PC-9 (cell line): Measurements from ENCODE around the gene SRBD1. TPM values are rescaled to one million over a fixed set of nuclear protein-coding genes. Genes with fewer than 3 reads are reported as not detected.

Source experiments
- BruUV-seq: library from RNA; stranded (reverse); fragments of 400-500 nt; replicated peaks from 2 replicates; lab custom pipeline; 2021; lab: Mats Ljungman, UMichigan
- CTCF ChIA-PET: fragments of 300-600 bp; sonication (Branson Sonifier 250); formaldehyde crosslinking; loops from one replicate; lab custom pipeline; 2022; ENCODE audit warnings: antibody characterized with exemption; lab: Charles Lee
- POLR2A ChIA-PET: fragments of 300-600 bp; sonication (Branson Sonifier 250); formaldehyde crosslinking; loops from one replicate; lab custom pipeline; 2022; ENCODE audit warnings: antibody characterized with exemption; ENCODE audit not compliant: unreplicated experiment; lab: Charles Lee
- DNase-seq, 2 experiments: peaks; one replicate each; pipeline versions ENCODE4 v3.0.0 to v3.0.0-alpha.2; 2015 to 2022; ENCODE audit warnings: mixed read lengths in 1 of 2
- H2AFZ ChIP-seq: fragments of 200-600 bp; sonication (generic); 2 replicates; pipeline ENCODE4 v1.8.1; 2017; ENCODE audit warnings: antibody characterized with exemption
- H3F3A ChIP-seq: fragments of 200-600 bp; sonication (generic); 2 replicates; pipeline ENCODE4 v1.8.1; 2017; ENCODE audit warnings: antibody characterized with exemption, mild to moderate bottlenecking, low read depth; ENCODE audit not compliant: insufficient read depth
- H3K27ac ChIP-seq: fragments of 200-600 bp; sonication (generic); 2 replicates; pipeline ENCODE4 v1.6.1; 2016; ENCODE audit warnings: mixed run types
- H3K27me3 ChIP-seq: fragments of 200-600 bp; sonication (generic); 2 replicates; pipeline ENCODE4 v1.6.1; 2016; ENCODE audit warnings: low read depth, mixed run types; ENCODE audit not compliant: insufficient read depth
- H3K36me3 ChIP-seq: fragments of 200-600 bp; sonication (generic); 2 replicates; pipeline ENCODE4 v1.6.1; 2016; ENCODE audit warnings: low read depth, mixed run types
- H3K4me1 ChIP-seq: fragments of 200-600 bp; sonication (generic); replicated peaks from 2 replicates; pipeline ENCODE4 v1.6.1; 2016; ENCODE audit warnings: mixed run types; ENCODE audit not compliant: insufficient read depth
- H3K4me2 ChIP-seq: fragments of 200-600 bp; sonication (generic); 2 replicates; pipeline ENCODE4 v1.6.1; 2017; ENCODE audit warnings: mixed run types
- H3K4me3 ChIP-seq: fragments of 200-600 bp; sonication (generic); 2 replicates; pipeline ENCODE4 v1.6.1; 2016; ENCODE audit warnings: mixed run types
- H3K79me2 ChIP-seq: fragments of 200-600 bp; sonication (generic); 2 replicates; pipeline ENCODE4 v1.6.1; 2017; ENCODE audit warnings: low read depth, mixed run types
- H3K9me2 ChIP-seq: fragments of 200-600 bp; sonication (generic); 2 replicates; pipeline ENCODE4 v1.8.1; 2017; ENCODE audit warnings: mild to moderate bottlenecking; ENCODE audit not compliant: insufficient read depth
- H3K9me3 ChIP-seq: fragments of 200-600 bp; sonication (generic); 2 replicates; pipeline ENCODE4 v1.8.1; 2016; ENCODE audit warnings: low read depth; ENCODE audit not compliant: insufficient read depth
- H4K20me1 ChIP-seq: fragments of 200-600 bp; sonication (generic); 2 replicates; pipeline ENCODE4 v1.8.1; 2017; ENCODE audit not compliant: insufficient read depth
- CTCF ChIP-seq: fragments of 200-600 bp; sonication (generic); conservative IDR thresholded peaks from 2 replicates; pipeline ENCODE4 v1.6.1; 2017; ENCODE audit warnings: mixed run types, antibody characterized with exemption, mild to moderate bottlenecking, moderate library complexity
- EZH2 ChIP-seq: fragments of 200-600 bp; sonication (generic); IDR thresholded peaks from 2 replicates; pipeline ENCODE4 v1.8.0; 2017; ENCODE audit warnings: antibody characterized with exemption, low read depth
- intact Hi-C: fragments of 100-400 bp; cut with micrococcal nuclease; formaldehyde crosslinking; loops from one replicate; pipeline ENCODE4 v1.10.0; 2022; ENCODE audit not compliant: unreplicated experiment
- total RNA-seq: library from RNA; stranded (reverse); gene quantifications from 2 replicates; pipeline ENCODE4 v1.2.3, GENCODE V29; 2021

The SRBD1 gene
- total RNA-seq, 1 experiment from 2014 or later = 17.8 TPM

GRCh38 chr2:45390441-45390840 lies 220.6 kb downstream of the SRBD1 start:
- no peaks in the 10 kb centered on the region for H3F3A ChIP-seq
- ChIA-PET CTCF (no interaction called here), POLR2A (no interaction called here)
- no peak for DNase-seq
- H3K9me2 ChIP-seq = no peaks in the 10 kb centered on the region
- no peak overlapping the region for H2AFZ ChIP-seq
- no peaks in the 10 kb centered on the region for H3K4me1 ChIP-seq
- no peaks in the 10 kb centered on the region for H3K27me3 ChIP-seq
- TF ChIP-seq CTCF (no peak), EZH2 (no peak)
- no peaks in the 10 kb centered on the region for H3K79me2 ChIP-seq
- peaks cover 22% of the 10 kb centered on the region for H3K36me3 ChIP-seq
- H3K27ac ChIP-seq = no peak overlapping the region
- H3K9me3 ChIP-seq = no peaks in the 10 kb centered on the region
- BruUV-seq = no TSS peak
- no peak overlapping the region for H3K4me3 ChIP-seq
- intact Hi-C loops = no loop called here
- no peaks in the 10 kb centered on the region for H4K20me1 ChIP-seq
- H3K4me2 ChIP-seq = no peak overlapping the region

DNA sequence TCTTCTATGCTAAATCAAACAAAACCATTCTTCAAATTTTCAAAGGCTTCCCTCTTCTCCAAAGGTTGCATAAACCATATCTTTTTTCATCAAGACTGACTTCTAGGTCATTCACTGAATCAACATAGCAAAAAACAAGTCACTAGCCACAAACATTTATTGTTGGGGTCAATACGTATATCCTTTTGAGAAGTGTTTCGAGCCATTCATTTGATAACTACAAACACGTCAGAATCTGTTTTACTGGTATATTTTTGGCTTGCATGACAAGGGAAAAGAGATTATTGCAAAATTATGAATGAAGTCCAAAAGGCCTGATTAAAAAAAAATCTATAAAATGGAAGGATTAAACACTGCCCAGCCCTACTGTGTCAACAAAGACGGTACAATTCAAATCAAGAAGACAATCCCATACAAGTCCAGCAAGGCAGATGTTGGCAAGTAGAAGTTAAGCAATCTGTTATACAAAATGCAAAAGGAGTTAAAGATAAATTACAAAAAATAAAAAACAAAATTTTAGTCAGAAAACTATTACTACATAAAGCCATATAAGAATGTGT lies 222.4 kb downstream of the SRBD1 start:
- Histone ChIP-seq H3K9me3 (no peaks in the 10 kb centered on the region), H3K27me3 (no peaks in the 10 kb centered on the region), H3K4me2 (no peak overlapping the region), H3K4me3 (no peak overlapping the region), H3K27ac (no peak overlapping the region), H3K79me2 (no peaks in the 10 kb centered on the region), H3F3A (no peaks in the 10 kb centered on the region), H4K20me1 (no peaks in the 10 kb centered on the region), H3K9me2 (no peaks in the 10 kb centered on the region), H3K4me1 (no peaks in the 10 kb centered on the region), H2AFZ (no peak overlapping the region), H3K36me3 (peaks cover 22% of the 10 kb centered on the region)
- intact Hi-C loops = no loop called here
- ChIA-PET CTCF (no interaction called here), POLR2A (no interaction called here)
- no TSS peak for BruUV-seq
- DNase-seq = no peak
- no peak for TF ChIP-seq EZH2
- TF ChIP-seq CTCF = no peak

DNA sequence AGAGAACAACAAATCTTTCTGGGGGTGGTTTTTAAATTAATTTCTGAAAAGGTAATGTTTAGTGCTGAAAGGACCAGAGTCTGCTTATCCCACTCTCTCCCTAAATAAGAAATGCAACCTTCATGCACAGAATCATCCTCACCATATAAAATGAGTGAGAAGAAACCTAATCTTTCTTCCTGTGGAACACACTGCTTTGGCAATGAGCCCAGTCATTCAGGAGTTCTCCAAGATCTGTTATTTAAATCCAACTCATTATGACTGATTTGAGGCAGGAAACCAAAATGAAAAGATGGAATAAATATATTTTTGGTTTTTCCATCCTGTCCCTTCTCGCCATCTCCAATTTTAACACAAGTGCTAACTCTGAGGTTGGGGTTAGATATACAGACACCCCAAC lies 228.3 kb downstream of the SRBD1 start:
- Histone ChIP-seq H2AFZ (no peak overlapping the region), H3K79me2 (no peaks in the 10 kb centered on the region), H3K4me2 (no peak overlapping the region), H3K9me3 (peaks cover 3% of the 10 kb centered on the region; the same call in 1 of the 2 replicates), H3K4me1 (peaks cover 6% of the 10 kb centered on the region; the same call in 1 of the 2 replicates), H3K27me3 (no peaks in the 10 kb centered on the region), H3K9me2 (no peaks in the 10 kb centered on the region), H3K4me3 (no peak overlapping the region), H3K27ac (no peak overlapping the region), H3F3A (0 out of 2 replicates have a peak, but pooled peaks cover 4% of the 10 kb centered on the region), H4K20me1 (no peaks in the 10 kb centered on the region), H3K36me3 (no peaks in the 10 kb centered on the region; the same call in 1 of the 2 replicates)
- DNase-seq = no peak
- intact Hi-C loops = no loop called here
- CTCF ChIA-PET = no interaction called here
- POLR2A ChIA-PET = no interaction called here
- no peak for TF ChIP-seq EZH2
- TF ChIP-seq CTCF = no peak
- no TSS peak for BruUV-seq
